HG03354 (cell line): ENCODE data around the gene TMEM184B.

ENCODE experiments used
- ATAC-seq: cut with Tn5 transposase; IDR thresholded peaks from one replicate; pipeline ENCODE4 v1.9.1; 2021; ENCODE audit warnings: mild to moderate bottlenecking; ENCODE audit not compliant: unreplicated experiment, poor library complexity, severe bottlenecking

The TMEM184B gene

DNA sequence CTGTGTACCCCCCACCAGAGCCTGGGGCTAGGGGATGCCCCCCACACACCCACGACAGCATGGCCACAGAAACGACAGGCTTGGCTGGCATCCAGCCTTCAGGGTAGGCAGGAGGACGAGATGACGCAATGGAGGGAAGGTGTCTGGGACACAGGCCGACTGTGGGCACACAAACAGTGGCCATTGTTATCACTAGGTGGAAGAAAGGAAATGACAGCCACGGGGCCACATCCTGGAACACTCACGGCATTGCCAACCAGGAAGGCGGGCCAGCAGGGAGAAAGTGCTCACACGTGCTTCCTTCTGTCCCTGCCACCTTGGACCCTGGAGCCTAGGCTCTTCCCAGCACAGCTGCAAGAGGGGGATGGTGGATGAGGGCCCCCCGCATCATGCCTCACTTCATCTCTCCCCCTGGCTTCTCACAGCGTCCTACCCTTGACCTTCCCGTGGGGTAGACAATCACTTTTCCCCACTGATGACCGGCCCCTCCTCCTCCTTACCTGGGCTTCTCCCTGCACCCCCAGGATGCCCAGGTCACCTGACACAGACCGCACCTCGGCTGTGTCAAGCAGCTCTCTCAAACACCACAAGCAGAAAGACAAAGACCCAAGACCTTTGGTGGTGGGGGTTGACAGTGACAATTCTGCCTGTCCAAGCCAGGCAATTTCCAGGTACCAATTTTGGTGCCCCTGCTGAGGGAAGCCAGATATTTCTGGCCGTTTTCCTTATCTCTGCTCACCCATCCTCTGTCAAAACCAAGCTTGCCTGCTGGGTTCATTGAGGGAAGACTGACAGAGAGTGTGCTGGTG is 99.8 kb downstream of the TMEM184B start:
- ATAC-seq = no peak

DNA sequence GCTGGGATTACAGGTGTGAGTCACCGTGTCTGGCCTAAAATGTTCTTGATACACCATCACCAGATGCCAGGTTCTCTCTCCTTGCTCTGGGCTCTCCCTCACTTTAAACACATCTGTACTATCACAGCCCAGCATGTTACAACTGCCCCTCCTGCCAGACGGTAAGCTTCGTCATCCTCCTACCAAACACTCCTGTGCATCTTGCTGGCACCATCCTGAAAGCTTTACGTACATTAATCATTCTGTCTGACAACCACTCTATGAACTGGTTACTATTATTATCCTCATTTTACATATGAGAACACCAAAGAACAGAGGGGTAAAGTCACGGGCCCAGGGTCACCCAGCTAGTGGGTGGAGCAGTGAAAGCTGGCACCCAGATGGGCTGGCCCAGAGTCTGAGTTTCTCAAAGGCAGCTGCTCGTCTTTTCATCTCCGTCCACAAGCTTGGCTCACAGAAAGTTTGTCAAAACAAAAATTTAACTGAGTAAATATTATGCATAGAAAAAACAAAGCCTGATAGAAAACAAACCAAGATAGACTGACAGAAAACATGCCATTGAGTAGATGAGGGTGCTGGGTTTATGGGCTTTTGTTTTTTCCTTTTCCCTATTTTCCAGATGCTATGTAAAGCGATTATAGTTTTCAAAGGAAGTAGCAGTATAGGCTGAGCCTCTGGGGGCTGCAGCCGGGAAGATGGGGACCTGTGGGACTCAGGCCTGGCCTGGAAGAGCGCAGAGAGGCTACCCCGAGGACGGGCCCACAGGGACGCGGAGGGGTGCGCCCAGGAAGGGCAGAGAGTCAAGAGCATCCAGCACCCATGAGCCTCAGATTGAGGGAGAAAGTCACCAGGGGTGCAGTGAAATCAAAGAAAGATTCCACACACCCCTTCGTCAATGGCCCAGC is 100.6 kb downstream of the TMEM184B start:
- no peak for ATAC-seq

DNA sequence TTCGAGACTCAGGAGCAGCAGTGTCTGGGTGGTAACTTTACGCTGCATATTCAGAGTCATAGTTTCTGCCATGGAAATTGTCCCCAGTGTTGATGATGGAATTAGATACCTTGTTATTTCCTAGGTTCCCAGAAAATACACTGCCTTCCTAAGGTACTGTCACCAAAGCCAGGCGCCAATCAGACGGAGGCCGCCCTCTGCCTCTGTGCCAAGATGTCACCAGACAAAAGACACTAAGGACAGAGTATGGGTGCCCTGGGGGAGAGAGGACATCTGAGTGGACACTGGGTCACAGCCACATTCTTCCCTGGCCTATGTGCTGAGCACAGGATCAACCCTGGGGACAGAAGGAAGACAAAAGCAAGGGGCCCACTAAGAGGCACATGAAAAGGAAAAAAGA is 102.3 kb downstream of the TMEM184B start:
- ATAC-seq = no peak
